PFSK-1 (cell line): ENCODE results near the gene ECM1.

Experiments
- FOXP2 ChIP-seq: optimal IDR thresholded peaks from 2 replicates; pipeline ENCODE3; 2011; ENCODE audit warnings: borderline replicate concordance, control low read depth, inconsistent platforms; ENCODE audit not compliant: insufficient read depth; ENCODE audit errors: extremely low read length, extremely low read depth
- POLR2AphosphoS5 ChIP-seq: IDR thresholded peaks from 2 replicates; pipeline ENCODE4 v1.6.1; 2012; ENCODE audit warnings: low read depth, mild to moderate bottlenecking, control low read depth, low read length, moderate library complexity
- SIN3A ChIP-seq: IDR thresholded peaks from 2 replicates; pipeline ENCODE4 v1.6.1; 2012; ENCODE audit warnings: mild to moderate bottlenecking, low read length, moderate library complexity, borderline replicate concordance; ENCODE audit not compliant: insufficient read depth
- TAF1 ChIP-seq: IDR thresholded peaks from 2 replicates; pipeline ENCODE4 v1.6.1; 2012; ENCODE audit warnings: low read length, control low read depth, borderline replicate concordance; ENCODE audit not compliant: insufficient read depth
- TF ChIP-seq, protein P1 (sequence below), 2 experiments: IDR thresholded peaks; 2 replicates each; pipeline versions ENCODE4 v1.6.1 to v1.8.0; 2011 to 2012; ENCODE audit warnings: low read depth in 2 of 2, low read length in 2 of 2, control low read depth in 1 of 2, inconsistent platforms in 1 of 2, mild to moderate bottlenecking in 1 of 2, moderate library complexity in 1 of 2; ENCODE audit not compliant: insufficient read depth in 1 of 2

The ECM1 gene

DNA sequence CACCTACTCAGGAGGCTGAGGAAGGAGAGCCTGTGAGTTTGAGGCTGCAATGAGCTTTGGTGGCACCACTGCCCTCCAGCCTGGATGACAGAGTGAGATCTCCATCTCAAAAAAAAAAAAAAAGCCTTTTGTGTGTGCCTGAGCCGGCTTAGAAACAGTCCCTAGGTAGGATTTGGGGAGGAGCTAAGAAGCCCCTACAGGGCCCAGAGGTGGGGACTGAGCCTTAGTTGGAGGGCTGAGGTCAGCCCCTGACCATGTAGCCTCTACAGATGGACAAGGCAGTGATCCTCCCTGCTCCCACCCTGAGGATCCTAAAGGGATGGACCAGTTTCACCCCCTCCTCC lies 43.8 kb downstream of the ECM1 start:
- TF ChIP-seq TAF1 (no peak), POLR2AphosphoS5 (no peak), FOXP2 (no peak)

DNA sequence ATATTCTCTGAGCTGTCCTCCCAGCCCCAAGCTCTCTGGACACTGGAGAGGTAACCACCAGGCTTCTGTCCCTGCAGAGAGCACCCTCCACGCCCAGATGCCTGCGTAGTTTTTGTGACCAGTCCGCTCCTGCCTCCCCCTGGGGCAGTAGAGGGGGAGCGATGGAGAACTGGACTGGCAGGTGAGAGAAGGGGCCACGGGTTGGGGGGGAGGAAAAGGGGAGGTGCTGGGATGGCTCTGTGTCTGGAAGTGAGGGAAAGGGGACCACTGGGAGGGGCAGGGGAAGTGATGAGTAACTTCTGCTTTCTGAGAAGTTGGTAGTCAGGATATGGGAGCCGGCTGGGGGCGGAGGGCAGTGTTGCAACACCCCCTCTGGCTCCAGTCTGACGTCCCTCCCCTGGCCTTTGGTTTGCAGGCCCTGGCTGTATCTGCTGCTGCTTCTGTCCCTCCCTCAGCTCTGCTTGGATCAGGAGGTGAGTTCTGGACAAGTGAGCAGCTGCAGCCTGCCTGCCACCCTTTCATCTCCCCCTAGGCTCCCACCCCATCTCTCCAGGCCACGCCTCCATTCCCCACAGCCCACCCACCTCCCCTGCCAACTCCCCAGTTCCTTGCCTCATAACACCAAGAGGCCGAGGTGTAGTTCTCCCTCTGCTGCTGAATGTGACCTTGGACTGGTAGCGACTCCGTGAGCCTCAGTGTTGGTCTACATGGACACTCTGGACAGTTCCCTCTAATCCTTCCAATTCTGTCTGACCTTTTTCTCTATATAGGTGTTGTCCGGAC lies 44.4 kb downstream of the ECM1 start:
- TF ChIP-seq TAF1, result no peak
- TF ChIP-seq, protein P1, sequence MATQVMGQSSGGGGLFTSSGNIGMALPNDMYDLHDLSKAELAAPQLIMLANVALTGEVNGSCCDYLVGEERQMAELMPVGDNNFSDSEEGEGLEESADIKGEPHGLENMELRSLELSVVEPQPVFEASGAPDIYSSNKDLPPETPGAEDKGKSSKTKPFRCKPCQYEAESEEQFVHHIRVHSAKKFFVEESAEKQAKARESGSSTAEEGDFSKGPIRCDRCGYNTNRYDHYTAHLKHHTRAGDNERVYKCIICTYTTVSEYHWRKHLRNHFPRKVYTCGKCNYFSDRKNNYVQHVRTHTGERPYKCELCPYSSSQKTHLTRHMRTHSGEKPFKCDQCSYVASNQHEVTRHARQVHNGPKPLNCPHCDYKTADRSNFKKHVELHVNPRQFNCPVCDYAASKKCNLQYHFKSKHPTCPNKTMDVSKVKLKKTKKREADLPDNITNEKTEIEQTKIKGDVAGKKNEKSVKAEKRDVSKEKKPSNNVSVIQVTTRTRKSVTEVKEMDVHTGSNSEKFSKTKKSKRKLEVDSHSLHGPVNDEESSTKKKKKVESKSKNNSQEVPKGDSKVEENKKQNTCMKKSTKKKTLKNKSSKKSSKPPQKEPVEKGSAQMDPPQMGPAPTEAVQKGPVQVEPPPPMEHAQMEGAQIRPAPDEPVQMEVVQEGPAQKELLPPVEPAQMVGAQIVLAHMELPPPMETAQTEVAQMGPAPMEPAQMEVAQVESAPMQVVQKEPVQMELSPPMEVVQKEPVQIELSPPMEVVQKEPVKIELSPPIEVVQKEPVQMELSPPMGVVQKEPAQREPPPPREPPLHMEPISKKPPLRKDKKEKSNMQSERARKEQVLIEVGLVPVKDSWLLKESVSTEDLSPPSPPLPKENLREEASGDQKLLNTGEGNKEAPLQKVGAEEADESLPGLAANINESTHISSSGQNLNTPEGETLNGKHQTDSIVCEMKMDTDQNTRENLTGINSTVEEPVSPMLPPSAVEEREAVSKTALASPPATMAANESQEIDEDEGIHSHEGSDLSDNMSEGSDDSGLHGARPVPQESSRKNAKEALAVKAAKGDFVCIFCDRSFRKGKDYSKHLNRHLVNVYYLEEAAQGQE (IDR thresholded peaks at IDR 0.05; ENCODE audit: insufficient read depth in 1 of 2, low read depth in 2 of 2, low read length in 2 of 2), result peak; percentile 41 to 72; a peak in 2 of 4 replicates
- no peak for TF ChIP-seq FOXP2
- TF ChIP-seq SIN3A, result no peak

DNA sequence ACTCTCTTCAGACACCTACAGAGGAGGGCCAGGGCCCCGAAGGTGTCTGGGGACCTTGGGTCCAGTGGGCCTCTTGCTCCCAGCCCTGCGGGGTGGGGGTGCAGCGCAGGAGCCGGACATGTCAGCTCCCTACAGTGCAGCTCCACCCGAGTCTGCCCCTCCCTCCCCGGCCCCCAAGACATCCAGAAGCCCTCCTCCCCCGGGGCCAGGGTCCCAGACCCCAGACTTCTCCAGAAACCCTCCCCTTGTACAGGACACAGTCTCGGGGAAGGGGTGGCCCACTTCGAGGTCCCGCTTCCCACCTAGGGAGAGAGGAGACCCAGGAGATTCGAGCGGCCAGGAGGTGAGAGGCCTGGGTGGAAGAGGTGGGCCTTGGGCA lies 45.0 kb downstream of the ECM1 start:
- TF ChIP-seq FOXP2 (no peak), POLR2AphosphoS5 (no peak), SIN3A (no peak), TAF1 (no peak)

DNA sequence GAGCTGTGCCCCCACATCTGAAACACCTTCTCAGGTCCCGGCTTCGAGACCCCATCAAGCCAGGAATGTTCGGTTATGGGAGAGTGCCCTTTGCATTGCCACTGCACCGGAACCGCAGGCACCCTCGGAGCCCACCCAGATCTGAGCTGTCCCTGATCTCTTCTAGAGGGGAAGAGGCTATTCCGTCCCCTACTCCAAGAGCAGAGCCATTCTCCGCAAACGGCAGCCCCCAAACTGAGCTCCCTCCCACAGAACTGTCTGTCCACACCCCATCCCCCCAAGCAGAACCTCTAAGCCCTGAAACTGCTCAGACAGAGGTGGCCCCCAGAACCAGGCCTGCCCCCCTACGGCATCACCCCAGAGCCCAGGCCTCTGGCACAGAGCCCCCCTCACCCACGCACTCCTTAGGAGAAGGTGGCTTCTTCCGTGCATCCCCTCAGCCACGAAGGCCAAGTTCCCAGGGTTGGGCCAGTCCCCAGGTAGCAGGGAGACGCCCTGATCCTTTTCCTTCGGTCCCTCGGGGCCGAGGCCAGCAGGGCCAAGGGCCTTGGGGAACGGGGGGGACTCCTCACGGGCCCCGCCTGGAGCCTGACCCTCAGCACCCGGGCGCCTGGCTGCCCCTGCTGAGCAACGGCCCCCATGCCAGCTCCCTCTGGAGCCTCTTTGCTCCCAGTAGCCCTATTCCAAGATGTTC lies 45.6 kb downstream of the ECM1 start:
- TF ChIP-seq, protein P1 (IDR thresholded peaks at IDR 0.05; ENCODE audit: insufficient read depth in 1 of 2, low read depth in 2 of 2, low read length in 2 of 2), result no peak
- TF ChIP-seq POLR2AphosphoS5 (no peak), FOXP2 (no peak), SIN3A (no peak), TAF1 (no peak)

- TF ChIP-seq TAF1 (no peak), SIN3A (no peak), FOXP2 (no peak), POLR2AphosphoS5 (no peak)
- TF ChIP-seq, protein P1 (IDR thresholded peaks at IDR 0.05; ENCODE audit: insufficient read depth in 1 of 2, low read depth in 2 of 2, low read length in 2 of 2), result no peak
Measured at GRCh38 chr1:150554086-150554452, 46.2 kb downstream of the ECM1 start.

DNA sequence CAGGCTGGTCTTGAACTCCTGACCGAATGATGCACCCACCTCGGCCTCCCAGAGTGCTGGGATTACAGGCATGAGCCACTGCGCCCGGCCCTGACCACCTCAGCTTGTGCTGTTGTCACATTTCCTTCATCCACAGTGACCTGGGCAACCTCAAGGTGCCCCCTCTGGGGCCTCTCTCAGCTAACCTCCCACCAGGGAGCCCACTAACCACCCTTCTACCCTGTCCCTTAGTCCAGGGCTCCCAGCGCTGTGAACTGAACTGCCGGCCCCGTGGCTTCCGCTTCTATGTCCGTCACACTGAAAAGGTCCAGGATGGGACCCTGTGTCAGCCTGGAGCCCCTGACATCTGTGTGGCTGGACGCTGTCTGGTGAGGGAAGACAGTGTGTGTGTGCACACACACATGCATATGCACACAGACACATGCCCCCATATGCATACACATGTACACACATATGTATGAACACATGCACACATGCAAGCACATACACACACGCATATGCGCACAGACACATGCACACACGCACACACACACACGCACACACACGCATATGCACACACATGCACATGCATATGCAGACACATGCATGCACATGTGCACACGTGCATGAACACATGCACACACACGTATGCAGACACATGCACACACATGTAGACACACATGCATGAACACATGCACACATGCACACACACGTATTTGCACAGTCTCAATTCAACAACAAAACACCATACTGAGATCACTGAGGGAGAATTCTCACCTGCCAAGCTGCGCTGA lies 47.5 kb downstream of the ECM1 start:
- TF ChIP-seq TAF1 (no peak), POLR2AphosphoS5 (no peak), SIN3A (no peak), FOXP2 (no peak)
- TF ChIP-seq, protein P1 (IDR thresholded peaks at IDR 0.05; ENCODE audit: insufficient read depth in 1 of 2, low read depth in 2 of 2, low read length in 2 of 2), result no peak
